HG03575 (cell line): ENCODE measurements around the gene APLF.
"Not testable (repeated sequence)": the region's sequence is repeated elsewhere in the genome, so short reads cannot be mapped to it uniquely, and the experiment has no call there.

ENCODE experiments used
- ATAC-seq: cut with Tn5 transposase; IDR thresholded peaks from one replicate; pipeline ENCODE4 v1.9.1; 2021; ENCODE audit not compliant: unreplicated experiment, insufficient number of reproducible peaks, low FRiP score; ENCODE audit errors: extremely low read depth

Gene APLF

GRCh38 chr2:68514316-68514929 is 47.0 kb downstream of the APLF start:
- ATAC-seq, result no peak

- no peak for ATAC-seq
These were observed 48.9 kb downstream of the APLF start for GRCh38 chr2:68516051-68516955.

GRCh38 chr2:68519236-68519635 is 51.9 kb downstream of the APLF start:
- no peak for ATAC-seq

GRCh38 chr2:68521037-68521436 is 53.7 kb downstream of the APLF start:
- no peak for ATAC-seq

- not testable (repeated sequence) for ATAC-seq
These were observed 59.6 kb downstream of the APLF start for GRCh38 chr2:68526943-68527342.

GRCh38 chr2:68527343-68528081 is 60.1 kb downstream of the APLF start:
- ATAC-seq, result not testable (repeated sequence)

- ATAC-seq, result not testable (repeated sequence)
These were observed 61.8 kb downstream of the APLF start for GRCh38 chr2:68529156-68529555.

- ATAC-seq, result not testable (repeated sequence)
These were observed 62.3 kb downstream of the APLF start for GRCh38 chr2:68529651-68530050.

GRCh38 chr2:68536000-68536399 is 68.6 kb downstream of the APLF start:
- ATAC-seq, result no peak

- ATAC-seq, result no peak
These were observed 69.6 kb downstream of the APLF start for GRCh38 chr2:68537011-68537410.

GRCh38 chr2:68537809-68538208 is 70.4 kb downstream of the APLF start:
- no peak for ATAC-seq

GRCh38 chr2:68544811-68545210 is 77.4 kb downstream of the APLF start:
- no peak for ATAC-seq

GRCh38 chr2:68548396-68548795 is 81.0 kb downstream of the APLF start:
- ATAC-seq, result no peak

GRCh38 chr2:68553098-68553497 is 85.7 kb downstream of the APLF start:
- no peak for ATAC-seq

- ATAC-seq, result not testable (repeated sequence)
These were observed 88.2 kb downstream of the APLF start for GRCh38 chr2:68555425-68556206.

- no peak for ATAC-seq
These were observed 89.0 kb downstream of the APLF start for GRCh38 chr2:68556381-68556780.

- no peak for ATAC-seq
These were observed 91.2 kb downstream of the APLF start for GRCh38 chr2:68558576-68558975.

GRCh38 chr2:68559692-68560091 is 92.3 kb downstream of the APLF start:
- ATAC-seq, result no peak

- no peak for ATAC-seq
These were observed 93.2 kb downstream of the APLF start for GRCh38 chr2:68560545-68560944.
